ENCODE measurements around the gene KRTAP4-11. TPM values are rescaled to one million over a fixed set of nuclear protein-coding genes. Genes with fewer than 3 reads are reported as not detected.
"Not testable (repeated sequence)": the region's sequence is repeated elsewhere in the genome, so short reads cannot be mapped to it uniquely, and the experiment has no call there.

The KRTAP4-11 gene
- total RNA-seq = not detected in 2 replicates

DNA sequence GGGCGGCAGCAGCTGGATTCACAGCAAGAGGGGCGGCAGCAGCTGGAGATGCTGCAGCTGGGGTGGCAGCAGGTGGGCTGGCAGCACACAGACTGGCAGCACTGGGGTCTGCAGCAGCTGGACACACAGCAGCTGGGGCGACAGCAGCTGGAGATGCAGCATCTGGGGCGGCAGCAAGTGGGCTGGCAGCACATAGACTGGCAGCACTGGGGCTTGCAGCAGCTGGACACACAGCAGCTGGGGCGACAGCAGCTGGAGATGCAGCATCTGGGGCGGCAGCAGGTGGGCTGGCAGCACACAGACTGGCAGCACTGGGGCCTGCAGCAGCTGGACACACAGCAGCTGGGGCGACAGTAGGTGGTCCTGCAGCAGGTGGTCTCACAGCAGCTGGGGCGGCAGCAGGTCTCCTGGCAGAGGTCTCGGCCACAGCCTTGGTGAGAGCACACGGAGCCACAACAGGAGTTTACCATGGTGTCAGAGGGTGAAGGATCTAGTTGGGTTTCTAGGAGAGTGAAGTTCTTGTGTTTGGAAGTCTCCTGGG is at the start of gene KRTAP4-11:
Gene KRTAP4-11, minus strand, starts transcription at position 528 of the 541 bp plus-strand sequence. Its CDS starts 58 bp downstream, at position 470.
- H3K4me3 Mint-ChIP-seq; intact Hi-C loops (cut with micrococcal nuclease); H3K27me3 Mint-ChIP-seq (ENCODE audit: insufficient read depth); H3K4me1 Mint-ChIP-seq (ENCODE audit: low read depth); H3K9me3 Mint-ChIP-seq; H3K36me3 Mint-ChIP-seq (ENCODE audit: low read depth); H3K27ac Mint-ChIP-seq; DNase-seq (ENCODE audit: low spot score): not testable (repeated sequence)

DNA sequence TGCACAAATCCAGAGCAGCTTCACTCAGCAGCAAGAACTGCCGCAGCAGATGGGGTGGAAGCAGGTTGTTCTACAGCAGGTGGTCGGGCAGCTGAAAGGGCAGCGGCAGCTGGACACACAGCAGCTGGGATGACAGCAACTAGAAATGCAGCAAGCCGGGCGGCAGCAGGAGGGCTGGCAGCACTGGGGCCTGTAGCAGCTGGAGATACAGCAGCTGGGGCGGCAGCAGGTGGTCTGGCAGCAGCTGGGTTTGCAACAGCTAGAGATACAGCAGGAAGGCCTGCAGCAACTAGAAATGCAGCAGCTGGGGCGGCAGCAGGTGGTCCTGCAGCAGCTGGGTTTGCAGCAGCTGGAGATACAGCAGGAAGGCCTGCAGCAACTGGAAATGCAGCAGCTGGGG is 49.4 kb upstream of the KRTAP4-11 start:
- H3K27ac Mint-ChIP-seq = no peak overlapping the region
- DNase-seq (ENCODE audit: low spot score) = no peak
- no peaks in the 10 kb centered on the region for H3K4me1 Mint-ChIP-seq (ENCODE audit: low read depth)
- no peak overlapping the region for H3K4me3 Mint-ChIP-seq
- intact Hi-C loops (cut with micrococcal nuclease) = no loop called here
- no peaks in the 10 kb centered on the region for H3K36me3 Mint-ChIP-seq (ENCODE audit: low read depth)
- peaks cover 3% of the 10 kb centered on the region for H3K27me3 Mint-ChIP-seq (ENCODE audit: insufficient read depth)
- no peaks in the 10 kb centered on the region for H3K9me3 Mint-ChIP-seq

DNA sequence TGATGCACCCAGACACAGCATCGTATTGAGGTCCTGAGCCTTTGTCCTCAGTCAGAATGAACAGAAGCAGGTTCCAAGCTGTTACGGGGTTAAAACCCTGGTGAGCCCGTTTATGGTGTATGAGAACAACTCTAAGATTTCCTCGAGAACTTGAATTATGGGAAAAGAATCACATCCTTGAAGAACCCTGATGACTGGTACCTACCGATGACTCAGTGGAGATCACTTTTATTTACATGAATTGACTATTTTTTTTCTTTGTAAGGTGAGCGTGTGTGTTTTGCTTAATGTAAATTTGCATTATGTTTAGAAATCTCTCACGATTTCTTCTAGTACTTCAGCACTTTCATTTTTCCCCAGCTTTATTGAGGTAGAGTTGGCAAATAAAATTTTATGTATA is 45.7 kb upstream of the KRTAP4-11 start:
- Mint-ChIP-seq H3K27ac (no peak overlapping the region), H3K36me3 (ENCODE audit: low read depth) (no peaks in the 10 kb centered on the region), H3K27me3 (ENCODE audit: insufficient read depth) (no peaks in the 10 kb centered on the region), H3K4me1 (ENCODE audit: low read depth) (no peaks in the 10 kb centered on the region), H3K4me3 (no peak overlapping the region), H3K9me3 (no peaks in the 10 kb centered on the region)
- intact Hi-C loops (cut with micrococcal nuclease) = no loop called here
- DNase-seq (ENCODE audit: low spot score) = no peak

DNA sequence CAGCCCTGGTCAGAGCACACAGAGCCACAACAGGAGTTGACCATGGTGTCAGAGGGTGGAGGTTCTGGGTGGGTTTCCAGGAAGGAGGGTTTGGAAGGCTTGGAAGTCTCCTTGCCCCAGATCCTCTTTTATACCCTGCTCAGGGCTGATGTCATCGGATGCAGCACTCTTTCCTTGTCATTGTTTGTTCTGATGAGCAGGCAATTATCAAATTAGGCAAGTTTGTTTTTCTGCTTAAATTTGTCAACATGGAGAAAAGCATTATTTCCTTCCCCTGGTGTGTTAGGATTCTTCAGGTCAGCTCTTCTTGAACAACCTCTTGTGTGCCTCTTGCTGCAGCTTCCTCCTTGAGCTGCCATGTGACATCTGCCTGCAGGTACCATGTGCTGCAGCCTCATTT is 42.5 kb upstream of the KRTAP4-11 start, which contains the start of gene KRTAP4-4:
Gene KRTAP4-4, minus strand, starts transcription at position 101 of the 400 bp plus-strand sequence. Its CDS starts 57 bp downstream, at position 44.
- Mint-ChIP-seq H3K36me3 (ENCODE audit: low read depth) (no peaks in the 10 kb centered on the region), H3K27ac (no peak within 1 kb of the TSS), H3K27me3 (ENCODE audit: insufficient read depth) (peaks cover 2% of the 10 kb centered on the region), H3K4me3 (no peak within 1 kb of the TSS), H3K4me1 (ENCODE audit: low read depth) (no peaks in the 10 kb centered on the region), H3K9me3 (no peaks in the 10 kb centered on the region)
- no peak for DNase-seq (ENCODE audit: low spot score)
- intact Hi-C loops (cut with micrococcal nuclease) = no loop called here

GRCh38 chr17:41160190-41160589 is 42.0 kb upstream of the KRTAP4-11 start:
- H3K27ac Mint-ChIP-seq; DNase-seq (ENCODE audit: low spot score); H3K4me1 Mint-ChIP-seq (ENCODE audit: low read depth); H3K9me3 Mint-ChIP-seq; H3K4me3 Mint-ChIP-seq; H3K27me3 Mint-ChIP-seq (ENCODE audit: insufficient read depth); H3K36me3 Mint-ChIP-seq (ENCODE audit: low read depth); intact Hi-C loops (cut with micrococcal nuclease): not testable (repeated sequence)

DNA sequence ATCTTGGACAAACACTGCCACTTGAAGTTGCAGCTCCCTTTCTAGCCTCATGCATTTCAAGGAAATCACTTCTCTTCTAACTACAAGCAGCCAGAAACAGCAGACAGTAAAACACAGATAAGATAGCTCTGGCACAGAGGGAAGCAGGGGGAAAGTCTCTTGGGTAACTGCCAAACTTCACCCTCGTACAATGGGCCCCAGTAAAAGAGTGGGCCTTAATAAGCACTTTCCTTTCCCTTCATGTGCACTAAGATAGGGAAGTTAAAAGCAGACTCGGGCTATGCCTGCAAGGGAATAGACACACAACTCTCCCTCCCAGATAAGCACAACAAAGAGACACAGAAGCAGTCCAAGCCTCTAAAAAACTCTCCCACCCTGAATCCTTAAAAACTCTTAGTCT is 35.7 kb upstream of the KRTAP4-11 start:
- no peaks in the 10 kb centered on the region for H3K36me3 Mint-ChIP-seq (ENCODE audit: low read depth)
- no peaks in the 10 kb centered on the region for H3K4me1 Mint-ChIP-seq (ENCODE audit: low read depth)
- no peak for DNase-seq (ENCODE audit: low spot score)
- H3K27me3 Mint-ChIP-seq (ENCODE audit: insufficient read depth) = peaks cover 6% of the 10 kb centered on the region
- no peaks in the 10 kb centered on the region for H3K9me3 Mint-ChIP-seq
- H3K27ac Mint-ChIP-seq = no peak overlapping the region
- no peak overlapping the region for H3K4me3 Mint-ChIP-seq
- intact Hi-C loops (cut with micrococcal nuclease) = no loop called here

GRCh38 chr17:41151525-41151924 is 33.4 kb upstream of the KRTAP4-11 start:
- Mint-ChIP-seq H3K9me3 (no peaks in the 10 kb centered on the region), H3K4me1 (ENCODE audit: low read depth) (no peaks in the 10 kb centered on the region), H3K27me3 (ENCODE audit: insufficient read depth) (peaks cover 6% of the 10 kb centered on the region), H3K4me3 (no peak overlapping the region), H3K36me3 (ENCODE audit: low read depth) (no peaks in the 10 kb centered on the region), H3K27ac (no peak overlapping the region)
- intact Hi-C loops (cut with micrococcal nuclease) = no loop called here
- DNase-seq (ENCODE audit: low spot score) = no peak

GRCh38 chr17:41150026-41150425 is 31.9 kb upstream of the KRTAP4-11 start:
- H3K27me3 Mint-ChIP-seq (ENCODE audit: insufficient read depth) = peaks cover 7% of the 10 kb centered on the region
- no peaks in the 10 kb centered on the region for H3K4me1 Mint-ChIP-seq (ENCODE audit: low read depth)
- DNase-seq (ENCODE audit: low spot score) = no peak
- H3K27ac Mint-ChIP-seq = no peak overlapping the region
- no peaks in the 10 kb centered on the region for H3K36me3 Mint-ChIP-seq (ENCODE audit: low read depth)
- H3K9me3 Mint-ChIP-seq = no peaks in the 10 kb centered on the region
- intact Hi-C loops (cut with micrococcal nuclease) = no loop called here
- H3K4me3 Mint-ChIP-seq = no peak overlapping the region

- Mint-ChIP-seq H3K4me3 (no peak within 1 kb of the TSS), H3K9me3 (no peaks in the 10 kb centered on the region), H3K27ac (no peak within 1 kb of the TSS), H3K27me3 (ENCODE audit: insufficient read depth) (peaks cover 6% of the 10 kb centered on the region), H3K4me1 (ENCODE audit: low read depth) (no peaks in the 10 kb centered on the region), H3K36me3 (ENCODE audit: low read depth) (no peaks in the 10 kb centered on the region)
- DNase-seq (ENCODE audit: low spot score) = no peak
- intact Hi-C loops (cut with micrococcal nuclease) = no loop called here
Measured at GRCh38 chr17:41149652-41149985, 31.4 kb upstream of the KRTAP4-11 start, which contains the start of gene KRTAP4-5. KRTAP4-5 (minus strand) TSS chr17:41149825; CDS start chr17:41149767, 58 bp downstream.

GRCh38 chr17:41148971-41149651 is 30.9 kb upstream of the KRTAP4-11 start:
- H3K27ac Mint-ChIP-seq; H3K27me3 Mint-ChIP-seq (ENCODE audit: insufficient read depth); H3K36me3 Mint-ChIP-seq (ENCODE audit: low read depth); intact Hi-C loops (cut with micrococcal nuclease); H3K9me3 Mint-ChIP-seq; DNase-seq (ENCODE audit: low spot score); H3K4me1 Mint-ChIP-seq (ENCODE audit: low read depth); H3K4me3 Mint-ChIP-seq: not testable (repeated sequence)

GRCh38 chr17:41147531-41148204 is 29.5 kb upstream of the KRTAP4-11 start:
- intact Hi-C loops (cut with micrococcal nuclease) = no loop called here
- Mint-ChIP-seq H3K27ac (no peak overlapping the region), H3K9me3 (peaks cover 14% of the 10 kb centered on the region), H3K4me1 (ENCODE audit: low read depth) (no peaks in the 10 kb centered on the region), H3K4me3 (no peak overlapping the region), H3K27me3 (ENCODE audit: insufficient read depth) (peaks cover 3% of the 10 kb centered on the region), H3K36me3 (ENCODE audit: low read depth) (no peaks in the 10 kb centered on the region)
- no peak for DNase-seq (ENCODE audit: low spot score)

- no peaks in the 10 kb centered on the region for H3K4me1 Mint-ChIP-seq (ENCODE audit: low read depth)
- intact Hi-C loops (cut with micrococcal nuclease) = no loop called here
- peaks cover 3% of the 10 kb centered on the region for H3K27me3 Mint-ChIP-seq (ENCODE audit: insufficient read depth)
- H3K4me3 Mint-ChIP-seq = no peak overlapping the region
- no peak overlapping the region for H3K27ac Mint-ChIP-seq
- no peaks in the 10 kb centered on the region for H3K36me3 Mint-ChIP-seq (ENCODE audit: low read depth)
- no peak for DNase-seq (ENCODE audit: low spot score)
- peaks cover 27% of the 10 kb centered on the region for H3K9me3 Mint-ChIP-seq
Measured at GRCh38 chr17:41145261-41145660, 27.1 kb upstream of the KRTAP4-11 start.

- H3K4me1 Mint-ChIP-seq (ENCODE audit: low read depth) = no peaks in the 10 kb centered on the region
- no peak for DNase-seq (ENCODE audit: low spot score)
- intact Hi-C loops (cut with micrococcal nuclease) = no loop called here
- H3K9me3 Mint-ChIP-seq = peaks cover 27% of the 10 kb centered on the region
- H3K36me3 Mint-ChIP-seq (ENCODE audit: low read depth) = no peaks in the 10 kb centered on the region
- no peak overlapping the region for H3K27ac Mint-ChIP-seq
- peaks cover 3% of the 10 kb centered on the region for H3K27me3 Mint-ChIP-seq (ENCODE audit: insufficient read depth)
- H3K4me3 Mint-ChIP-seq = no peak overlapping the region
Measured at GRCh38 chr17:41144846-41145245, 26.7 kb upstream of the KRTAP4-11 start.
